HepG2 (cell line): ENCODE results near the gene PTPRU. TPM values are rescaled to one million over a fixed set of nuclear protein-coding genes. Genes with fewer than 3 reads are reported as not detected.

Experiments used
- ETV5 ChIP-seq: IDR thresholded peaks from 2 replicates; pipeline ENCODE4 v1.6.1; 2018; ENCODE audit warnings: missing biosample characterization, missing genetic modification reagents, inconsistent platforms, borderline replicate concordance
- FOSL1 ChIP-seq: sonication (generic); formaldehyde crosslinking; IDR thresholded peaks from 2 replicates; pipeline ENCODE4 v1.9.0; 2021; ENCODE audit warnings: missing genetic modification reagents, borderline replicate concordance
- GFI1 ChIP-seq: sonication (generic); formaldehyde crosslinking; IDR thresholded peaks from 2 replicates; pipeline ENCODE4 v1.5.0; 2020; ENCODE audit warnings: missing genetic modification reagents, mild to moderate bottlenecking, borderline replicate concordance
- GZF1 ChIP-seq: sonication (generic); formaldehyde crosslinking; IDR thresholded peaks from 2 replicates; pipeline ENCODE4 v1.5.1; 2020; ENCODE audit warnings: mild to moderate bottlenecking, missing genetic modification reagents
- HMG20B ChIP-seq: conservative IDR thresholded peaks from 2 replicates; pipeline ENCODE4 v1.6.1; 2016; ENCODE audit warnings: missing genetic modification reagents, missing compliant biosample characterization
- HOMEZ ChIP-seq: IDR thresholded peaks from 2 replicates; pipeline ENCODE4 v1.6.1; 2016; ENCODE audit warnings: low read depth
- HOXD1 ChIP-seq: sonication (generic); formaldehyde crosslinking; IDR thresholded peaks from 2 replicates; pipeline ENCODE4 v1.5.0; 2020; ENCODE audit warnings: missing genetic modification reagents
- IRX3 ChIP-seq: sonication (generic); formaldehyde crosslinking; IDR thresholded peaks from 2 replicates; pipeline ENCODE4 v1.8.1; 2023; ENCODE audit warnings: mild to moderate bottlenecking, low read depth, missing genetic modification reagents, borderline replicate concordance
- KLF16 ChIP-seq, 2 experiments: sonication (generic) in 1 of 2; formaldehyde crosslinking in 1 of 2; IDR thresholded peaks; 2 replicates each; pipeline versions ENCODE4 v1.6.1 to v1.8.0; 2016 to 2023; ENCODE audit warnings: missing genetic modification reagents in 2 of 2, missing compliant biosample characterization in 1 of 2
- ZNF292 ChIP-seq: sonication (generic); formaldehyde crosslinking; IDR thresholded peaks from 2 replicates; pipeline ENCODE4 v1.8.1; 2022; ENCODE audit warnings: mild to moderate bottlenecking, low read depth, missing genetic modification reagents, borderline replicate concordance
- ZNF451 ChIP-seq: sonication (generic); formaldehyde crosslinking; IDR thresholded peaks from 2 replicates; pipeline ENCODE4 v1.5.0; 2020; ENCODE audit warnings: mild to moderate bottlenecking, missing genetic modification reagents
- ZNF724P ChIP-seq: sonication (generic); formaldehyde crosslinking; IDR thresholded peaks from 2 replicates; pipeline ENCODE4 v1.8.0; 2022; ENCODE audit warnings: missing genetic modification reagents, borderline replicate concordance
- ZNF790 ChIP-seq: sonication (generic); formaldehyde crosslinking; IDR thresholded peaks from 2 replicates; pipeline ENCODE4 v1.8.0; 2022; ENCODE audit warnings: missing genetic modification reagents, mild to moderate bottlenecking, borderline replicate concordance
- polyA plus RNA-seq, 8 experiments: library from polyadenylated mRNA; depleted of rRNA in 3 of 8; stranded (reverse) in 7 of 8; unstranded in 1 of 8; fragments of >200 nt; fragmentation: Illumina TruSeq in 4 of 8; extraction: Trizol in 4 of 8; gene quantifications; 2 replicates each; pipeline versions ENCODE4 v1.2.1 to v1.2.3, GENCODE V29; 2011 to 2016; ENCODE audit warnings: low read depth in 4 of 8, missing spikeins in 1 of 8, mixed read lengths in 1 of 8; ENCODE audit not compliant: insufficient read depth in 1 of 8
- total RNA-seq, 5 experiments: library from RNA; depleted of rRNA; stranded (reverse); fragments of >200 nt; fragmentation: Illumina TruSeq; extraction: Trizol; gene quantifications; 2 replicates each; pipeline ENCODE4 v1.2.3, GENCODE V29; 2016; ENCODE audit warnings: low read depth in 1 of 5
- TF ChIP-seq, protein P1 (sequence below): sonication (generic); formaldehyde crosslinking; IDR thresholded peaks from 2 replicates; pipeline ENCODE4 v1.4.0; 2020; ENCODE audit warnings: missing genetic modification reagents
- TF ChIP-seq, protein P2 (sequence below): sonication (generic); formaldehyde crosslinking; IDR thresholded peaks from 2 replicates; pipeline ENCODE4 v1.5.0; 2020; ENCODE audit warnings: missing genetic modification reagents
- TF ChIP-seq, protein P3 (sequence below): sonication (generic); formaldehyde crosslinking; IDR thresholded peaks from 2 replicates; pipeline ENCODE4 v1.4.0; 2020; ENCODE audit warnings: missing genetic modification reagents, borderline replicate concordance
- TF ChIP-seq, protein P4 (sequence below): sonication (generic); formaldehyde crosslinking; IDR thresholded peaks from 2 replicates; pipeline ENCODE4 v1.4.0; 2020; ENCODE audit warnings: missing genetic modification reagents

PTPRU gene
- total and polyA plus RNA-seq, 2 of the 13 experiments (the other 11 are each of a cell fraction or from before 2014, with no cell fraction given), result 21.6 to 22.3 TPM

DNA sequence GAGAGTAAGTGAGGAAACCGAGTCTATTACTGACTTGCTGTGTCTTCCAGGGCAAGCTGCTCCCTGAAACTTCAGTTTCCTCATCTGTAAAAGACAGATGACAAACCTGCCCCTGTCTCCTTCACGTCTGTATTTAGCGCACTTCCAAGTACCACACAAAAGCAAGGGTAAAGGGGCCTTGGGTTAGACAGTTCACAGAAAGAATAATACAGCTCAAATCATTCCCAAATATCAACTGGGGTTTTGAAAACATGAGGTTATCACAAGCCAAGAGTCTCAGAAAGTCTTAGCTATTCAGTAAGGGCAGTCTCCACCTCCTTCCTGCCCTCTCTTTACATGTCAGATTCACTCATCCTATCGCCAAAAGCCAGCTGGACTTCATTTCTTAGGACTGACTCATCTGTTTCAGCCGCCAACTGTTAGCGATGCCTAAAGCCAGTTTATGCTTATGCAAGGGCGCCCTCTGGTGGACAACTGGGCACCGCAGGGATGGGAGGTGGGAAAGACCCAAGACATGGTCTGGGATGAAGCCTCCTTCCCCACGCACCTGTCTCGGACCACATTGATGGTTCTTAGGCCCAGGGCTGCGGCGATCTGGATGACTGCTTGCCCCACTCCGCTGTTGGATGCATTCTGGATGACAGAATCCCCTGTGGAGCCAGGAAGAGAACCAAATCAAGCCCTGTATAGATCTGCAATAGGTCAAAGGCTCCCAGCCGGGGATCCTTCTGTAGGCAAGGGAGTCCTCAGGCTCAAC lies 33.6 kb upstream of the PTPRU start (continued):
- TF ChIP-seq, protein P1, sequence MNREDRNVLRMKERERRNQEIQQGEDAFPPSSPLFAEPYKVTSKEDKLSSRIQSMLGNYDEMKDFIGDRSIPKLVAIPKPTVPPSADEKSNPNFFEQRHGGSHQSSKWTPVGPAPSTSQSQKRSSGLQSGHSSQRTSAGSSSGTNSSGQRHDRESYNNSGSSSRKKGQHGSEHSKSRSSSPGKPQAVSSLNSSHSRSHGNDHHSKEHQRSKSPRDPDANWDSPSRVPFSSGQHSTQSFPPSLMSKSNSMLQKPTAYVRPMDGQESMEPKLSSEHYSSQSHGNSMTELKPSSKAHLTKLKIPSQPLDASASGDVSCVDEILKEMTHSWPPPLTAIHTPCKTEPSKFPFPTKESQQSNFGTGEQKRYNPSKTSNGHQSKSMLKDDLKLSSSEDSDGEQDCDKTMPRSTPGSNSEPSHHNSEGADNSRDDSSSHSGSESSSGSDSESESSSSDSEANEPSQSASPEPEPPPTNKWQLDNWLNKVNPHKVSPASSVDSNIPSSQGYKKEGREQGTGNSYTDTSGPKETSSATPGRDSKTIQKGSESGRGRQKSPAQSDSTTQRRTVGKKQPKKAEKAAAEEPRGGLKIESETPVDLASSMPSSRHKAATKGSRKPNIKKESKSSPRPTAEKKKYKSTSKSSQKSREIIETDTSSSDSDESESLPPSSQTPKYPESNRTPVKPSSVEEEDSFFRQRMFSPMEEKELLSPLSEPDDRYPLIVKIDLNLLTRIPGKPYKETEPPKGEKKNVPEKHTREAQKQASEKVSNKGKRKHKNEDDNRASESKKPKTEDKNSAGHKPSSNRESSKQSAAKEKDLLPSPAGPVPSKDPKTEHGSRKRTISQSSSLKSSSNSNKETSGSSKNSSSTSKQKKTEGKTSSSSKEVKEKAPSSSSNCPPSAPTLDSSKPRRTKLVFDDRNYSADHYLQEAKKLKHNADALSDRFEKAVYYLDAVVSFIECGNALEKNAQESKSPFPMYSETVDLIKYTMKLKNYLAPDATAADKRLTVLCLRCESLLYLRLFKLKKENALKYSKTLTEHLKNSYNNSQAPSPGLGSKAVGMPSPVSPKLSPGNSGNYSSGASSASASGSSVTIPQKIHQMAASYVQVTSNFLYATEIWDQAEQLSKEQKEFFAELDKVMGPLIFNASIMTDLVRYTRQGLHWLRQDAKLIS (CRISPR knock-in tag), result no peak
- TF ChIP-seq ZNF724P (CRISPR knock-in tag), result no peak
- TF ChIP-seq KLF16 (CRISPR knock-in tag; IDR thresholded peaks at IDR 0.05), result peak in 1 of 2 experiments; percentile 63; a peak in 1 of 4 replicates
- no peak for TF ChIP-seq HMG20B
- no peak for TF ChIP-seq HOXD1
- TF ChIP-seq ZNF790 (CRISPR knock-in tag), result no peak
- 0 out of 2 replicates have a peak, but pooled peaks have one; percentile 41 for TF ChIP-seq FOSL1
- no peak for TF ChIP-seq GFI1
- TF ChIP-seq, protein P2, sequence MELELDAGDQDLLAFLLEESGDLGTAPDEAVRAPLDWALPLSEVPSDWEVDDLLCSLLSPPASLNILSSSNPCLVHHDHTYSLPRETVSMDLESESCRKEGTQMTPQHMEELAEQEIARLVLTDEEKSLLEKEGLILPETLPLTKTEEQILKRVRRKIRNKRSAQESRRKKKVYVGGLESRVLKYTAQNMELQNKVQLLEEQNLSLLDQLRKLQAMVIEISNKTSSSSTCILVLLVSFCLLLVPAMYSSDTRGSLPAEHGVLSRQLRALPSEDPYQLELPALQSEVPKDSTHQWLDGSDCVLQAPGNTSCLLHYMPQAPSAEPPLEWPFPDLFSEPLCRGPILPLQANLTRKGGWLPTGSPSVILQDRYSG (CRISPR knock-in tag), result no peak
- no peak for TF ChIP-seq IRX3 (CRISPR knock-in tag)
- TF ChIP-seq, protein P3, sequence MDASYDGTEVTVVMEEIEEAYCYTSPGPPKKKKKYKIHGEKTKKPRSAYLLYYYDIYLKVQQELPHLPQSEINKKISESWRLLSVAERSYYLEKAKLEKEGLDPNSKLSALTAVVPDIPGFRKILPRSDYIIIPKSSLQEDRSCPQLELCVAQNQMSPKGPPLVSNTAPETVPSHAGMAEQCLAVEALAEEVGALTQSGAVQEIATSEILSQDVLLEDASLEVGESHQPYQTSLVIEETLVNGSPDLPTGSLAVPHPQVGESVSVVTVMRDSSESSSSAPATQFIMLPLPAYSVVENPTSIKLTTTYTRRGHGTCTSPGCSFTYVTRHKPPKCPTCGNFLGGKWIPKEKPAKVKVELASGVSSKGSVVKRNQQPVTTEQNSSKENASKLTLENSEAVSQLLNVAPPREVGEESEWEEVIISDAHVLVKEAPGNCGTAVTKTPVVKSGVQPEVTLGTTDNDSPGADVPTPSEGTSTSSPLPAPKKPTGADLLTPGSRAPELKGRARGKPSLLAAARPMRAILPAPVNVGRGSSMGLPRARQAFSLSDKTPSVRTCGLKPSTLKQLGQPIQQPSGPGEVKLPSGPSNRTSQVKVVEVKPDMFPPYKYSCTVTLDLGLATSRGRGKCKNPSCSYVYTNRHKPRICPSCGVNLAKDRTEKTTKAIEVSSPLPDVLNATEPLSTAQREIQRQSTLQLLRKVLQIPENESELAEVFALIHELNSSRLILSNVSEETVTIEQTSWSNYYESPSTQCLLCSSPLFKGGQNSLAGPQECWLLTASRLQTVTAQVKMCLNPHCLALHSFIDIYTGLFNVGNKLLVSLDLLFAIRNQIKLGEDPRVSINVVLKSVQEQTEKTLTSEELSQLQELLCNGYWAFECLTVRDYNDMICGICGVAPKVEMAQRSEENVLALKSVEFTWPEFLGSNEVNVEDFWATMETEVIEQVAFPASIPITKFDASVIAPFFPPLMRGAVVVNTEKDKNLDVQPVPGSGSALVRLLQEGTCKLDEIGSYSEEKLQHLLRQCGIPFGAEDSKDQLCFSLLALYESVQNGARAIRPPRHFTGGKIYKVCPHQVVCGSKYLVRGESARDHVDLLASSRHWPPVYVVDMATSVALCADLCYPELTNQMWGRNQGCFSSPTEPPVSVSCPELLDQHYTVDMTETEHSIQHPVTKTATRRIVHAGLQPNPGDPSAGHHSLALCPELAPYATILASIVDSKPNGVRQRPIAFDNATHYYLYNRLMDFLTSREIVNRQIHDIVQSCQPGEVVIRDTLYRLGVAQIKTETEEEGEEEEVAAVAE, result peak; percentile 55; the same call in 1 of the 2 replicates
- TF ChIP-seq ZNF451 (CRISPR knock-in tag), result no peak
- no peak for TF ChIP-seq GZF1 (CRISPR knock-in tag)
- TF ChIP-seq, protein P4, sequence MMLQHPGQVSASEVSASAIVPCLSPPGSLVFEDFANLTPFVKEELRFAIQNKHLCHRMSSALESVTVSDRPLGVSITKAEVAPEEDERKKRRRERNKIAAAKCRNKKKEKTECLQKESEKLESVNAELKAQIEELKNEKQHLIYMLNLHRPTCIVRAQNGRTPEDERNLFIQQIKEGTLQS (CRISPR knock-in tag), result peak; percentile 76
- no peak for TF ChIP-seq ZNF292 (CRISPR knock-in tag)
- 0 out of 2 replicates have a peak, but pooled peaks have one; percentile 46 for TF ChIP-seq HOMEZ
- TF ChIP-seq ETV5 (CRISPR knock-in tag), result peak; percentile 49; the same call in 1 of the 2 replicates
